ENCODE results near the gene KRT2.

- TF ChIP-seq EZH2 (IDR thresholded peaks at IDR 0.05; ENCODE audit: borderline replicate concordance) (no peak), CTCF (IDR thresholded peaks at IDR 0.05; ENCODE audit: poor library complexity) (no peak), EZH2phosphoT487 (IDR thresholded peaks at IDR 0.05; ENCODE audit: low read depth, severe bottlenecking, unreplicated experiment) (no peak)
Measured at GRCh38 chr12:52673217-52673616, 21.2 kb upstream of the KRT2 start.

Measured in hepatocyte (in vitro differentiated cells).